GM19438 (cell line): ENCODE results near the gene SGTB.
"Not testable (repeated sequence)": the region's sequence is repeated elsewhere in the genome, so short reads cannot be mapped to it uniquely, and the experiment has no call there.

Experiments
- ATAC-seq: cut with Tn5 transposase; IDR thresholded peaks from one replicate; pipeline ENCODE4 v1.9.1; 2021; ENCODE audit warnings: low read depth; ENCODE audit not compliant: unreplicated experiment

SGTB gene

DNA sequence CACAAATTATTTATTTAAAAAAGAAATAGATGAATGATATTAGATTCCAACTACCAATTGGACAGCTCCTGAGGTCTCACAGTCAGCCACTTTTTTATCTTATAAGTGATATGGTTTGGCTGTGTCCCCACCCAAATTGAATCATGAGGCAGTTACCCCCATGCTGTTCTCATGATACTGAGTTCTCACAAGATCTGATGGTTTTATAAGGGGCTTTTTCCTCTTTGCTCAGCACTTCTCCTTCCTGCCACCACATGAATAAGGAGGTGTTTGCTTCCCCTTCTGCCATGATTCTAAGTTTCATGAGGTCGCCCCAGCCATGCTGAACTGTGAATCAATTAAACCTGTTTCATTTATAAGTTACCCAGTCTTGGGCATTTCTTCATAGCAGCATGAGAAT, 13.0 kb upstream of the SGTB start:
- ATAC-seq: no peak

DNA sequence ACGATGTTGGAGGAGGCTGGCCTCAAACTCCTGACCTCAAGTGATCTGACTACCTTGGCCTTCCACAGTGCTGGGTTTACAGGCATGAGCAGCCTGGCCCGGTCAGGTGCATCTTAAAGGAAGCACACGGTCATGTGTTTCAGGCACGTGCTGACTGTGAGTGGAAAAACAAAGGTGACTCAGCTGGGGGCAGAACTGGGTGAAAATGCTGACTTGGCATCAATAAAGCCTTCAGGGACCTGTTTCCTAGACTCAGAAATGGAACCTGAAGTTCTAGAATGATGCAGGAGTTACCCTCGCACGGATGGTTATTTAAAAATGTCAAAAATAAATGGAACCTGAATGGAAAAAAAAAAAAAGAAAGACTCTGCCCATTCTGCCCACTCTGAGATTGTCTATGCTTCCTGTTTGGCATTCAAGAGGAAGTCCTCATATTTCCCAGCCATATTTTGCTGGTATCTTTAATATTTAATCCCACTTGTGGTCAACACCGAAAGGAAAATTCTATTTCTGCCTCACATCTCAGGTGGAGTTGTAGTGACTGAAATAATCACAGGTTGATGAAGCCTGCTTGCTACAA, 12.4 kb upstream of the SGTB start:
- not testable (repeated sequence) for ATAC-seq

DNA sequence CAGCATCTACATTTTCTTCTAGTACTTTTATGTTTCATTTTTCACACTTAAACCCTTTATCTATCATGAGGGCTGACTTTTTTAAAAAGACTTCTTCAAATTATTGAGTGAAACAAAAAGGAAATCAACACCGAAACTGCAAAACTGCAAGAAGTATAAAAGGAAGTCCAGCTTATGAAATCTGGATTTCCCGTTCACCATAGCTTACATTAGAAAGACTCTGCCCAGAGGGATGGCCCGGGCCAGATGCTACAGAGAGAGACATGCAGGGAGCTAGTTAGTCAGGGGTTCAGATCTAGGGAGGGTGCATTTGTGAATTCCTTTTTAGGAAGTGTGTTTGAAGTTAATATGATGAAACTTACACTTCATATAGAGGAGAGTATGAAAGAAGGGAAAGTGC, 10.1 kb upstream of the SGTB start:
- not testable (repeated sequence) for ATAC-seq

DNA sequence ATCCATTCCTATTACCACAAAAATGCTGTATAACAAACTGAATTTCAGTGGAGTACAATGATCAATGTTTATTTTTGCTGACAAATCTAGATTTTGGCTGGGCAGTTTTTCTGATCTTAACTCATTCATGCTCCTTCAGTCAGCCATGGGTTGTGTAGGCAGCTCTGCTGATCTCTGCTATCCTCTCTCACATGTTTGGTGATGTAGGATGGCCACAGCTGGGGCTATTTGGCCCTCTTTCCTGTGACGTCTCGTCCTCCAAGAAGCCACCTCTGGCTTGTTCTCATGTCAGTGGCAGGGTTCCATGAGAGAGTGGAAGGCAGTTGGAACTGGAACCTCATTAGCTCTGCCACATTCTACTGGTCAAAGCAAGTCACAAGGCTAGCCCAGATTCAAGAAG, 9.0 kb upstream of the SGTB start:
- no peak for ATAC-seq

DNA sequence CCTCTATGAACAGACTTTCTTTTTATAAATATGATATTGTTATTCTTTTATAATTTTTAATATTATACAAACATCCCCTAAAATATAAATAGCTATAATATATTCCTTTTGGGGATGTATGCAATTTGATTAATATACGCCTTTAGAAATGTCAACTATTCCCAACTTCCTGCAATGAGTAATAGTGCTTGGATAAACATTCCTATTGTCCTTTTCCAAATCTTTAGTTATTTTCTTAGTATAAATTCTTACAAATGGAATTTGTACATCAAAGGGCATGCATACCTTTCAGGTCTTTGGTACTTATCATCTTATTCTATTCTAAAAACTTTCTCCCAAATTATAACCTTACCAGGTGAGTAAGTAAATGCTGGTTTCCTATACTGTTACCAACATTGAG, 6.3 kb upstream of the SGTB start:
- no peak for ATAC-seq

DNA sequence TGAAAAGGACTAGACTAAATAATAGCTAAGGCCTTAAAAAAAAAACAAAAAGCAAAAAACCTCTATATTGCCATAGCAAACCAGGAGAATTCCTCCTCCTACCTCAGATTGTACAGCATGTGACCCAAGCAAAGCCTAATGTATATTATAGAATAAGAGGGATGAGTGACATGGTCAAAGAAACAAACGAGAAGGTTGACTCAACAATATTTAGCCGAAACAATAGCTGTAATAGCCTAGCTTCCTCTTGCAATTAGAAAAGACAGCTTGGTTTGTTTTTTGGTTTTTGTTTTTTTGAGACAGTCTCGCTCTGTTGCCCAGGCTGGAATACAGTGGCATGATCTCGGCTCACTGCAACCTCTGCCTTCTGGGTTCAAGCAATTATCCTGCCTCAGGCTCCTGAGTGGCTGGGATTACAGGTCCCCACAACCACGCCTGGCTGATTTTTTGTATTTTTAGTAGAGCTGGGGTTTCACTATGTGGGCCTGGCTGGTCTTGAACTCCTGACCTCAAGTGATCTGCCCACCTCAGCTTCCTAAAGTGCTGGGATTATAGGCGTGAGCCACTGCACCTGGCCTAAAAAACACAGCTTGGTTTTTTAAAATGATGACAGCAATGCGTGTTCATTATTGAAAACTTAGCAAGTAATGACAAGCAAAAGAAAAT, 5.7 kb upstream of the SGTB start:
- ATAC-seq: no peak

DNA sequence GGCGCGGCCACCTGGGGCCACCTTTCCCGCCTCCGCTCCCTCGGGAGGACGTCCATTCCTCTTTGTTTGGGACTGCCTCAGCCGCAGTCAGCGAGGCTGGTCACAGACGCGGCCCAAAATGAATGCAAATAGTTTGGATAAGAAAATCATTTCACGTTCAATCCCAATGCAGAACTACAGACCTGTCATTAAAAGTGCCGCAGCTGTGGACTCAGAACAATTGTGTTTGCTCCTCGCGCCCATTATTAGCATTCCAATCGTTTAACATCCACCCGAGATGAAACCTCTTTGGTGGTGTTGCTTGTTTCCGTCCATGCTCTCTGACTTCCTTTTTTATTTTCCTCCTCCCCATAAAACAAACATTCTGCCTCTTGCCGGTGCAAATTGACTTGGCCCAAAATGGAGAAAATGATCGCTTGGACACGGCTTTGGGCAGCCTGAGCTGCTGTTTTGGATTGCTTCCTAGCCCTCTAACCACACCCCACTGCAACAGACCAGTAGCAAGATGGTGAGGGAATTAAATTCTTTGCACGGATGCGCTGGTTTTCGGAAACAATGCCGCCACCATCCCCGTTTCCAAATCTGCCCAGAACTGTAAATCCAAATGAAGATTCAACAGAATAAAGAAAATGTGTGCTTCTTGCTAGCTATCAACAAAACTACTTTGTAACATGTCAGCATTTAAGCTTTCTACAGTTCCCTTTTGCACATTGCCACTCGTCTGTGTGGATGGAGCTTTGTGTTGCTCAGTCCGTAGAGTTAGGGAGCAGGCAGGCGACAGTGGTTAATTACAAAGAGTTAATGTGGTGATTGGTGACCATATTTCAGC, 880 bp upstream of the SGTB start:
- ATAC-seq: peak; percentile 10

DNA sequence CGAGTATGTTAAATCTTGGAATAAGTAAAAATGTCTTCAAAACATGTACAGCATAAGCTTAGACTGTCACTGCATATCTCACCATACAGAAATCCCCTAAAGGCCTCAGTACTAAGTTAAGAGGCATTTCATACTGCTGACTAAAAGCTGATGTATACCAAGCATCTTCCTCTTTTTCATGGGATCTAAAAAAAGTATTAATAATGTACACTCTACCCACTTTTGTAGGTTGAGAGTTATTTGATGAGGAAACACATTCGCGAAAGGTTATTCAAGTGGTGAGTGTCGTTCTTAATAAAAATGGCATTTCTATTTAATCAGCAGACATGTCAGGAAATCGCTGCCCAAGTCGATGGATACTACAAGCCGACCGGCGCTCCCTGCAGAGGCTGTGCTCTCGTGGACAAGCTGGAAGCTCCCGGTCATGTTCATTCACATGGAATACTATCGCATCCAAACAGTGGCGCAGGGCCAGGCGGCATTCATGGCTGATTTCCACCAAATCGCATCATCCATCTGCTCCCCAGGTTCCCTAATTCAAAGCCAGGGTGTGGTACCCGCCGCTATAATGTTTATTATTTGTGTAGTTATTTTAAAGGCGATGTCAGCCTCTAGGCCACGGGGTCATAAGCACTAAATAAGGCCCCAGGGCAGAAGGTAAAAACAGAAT, 724 bp downstream of the SGTB start:
- peak; percentile 6 for ATAC-seq

DNA sequence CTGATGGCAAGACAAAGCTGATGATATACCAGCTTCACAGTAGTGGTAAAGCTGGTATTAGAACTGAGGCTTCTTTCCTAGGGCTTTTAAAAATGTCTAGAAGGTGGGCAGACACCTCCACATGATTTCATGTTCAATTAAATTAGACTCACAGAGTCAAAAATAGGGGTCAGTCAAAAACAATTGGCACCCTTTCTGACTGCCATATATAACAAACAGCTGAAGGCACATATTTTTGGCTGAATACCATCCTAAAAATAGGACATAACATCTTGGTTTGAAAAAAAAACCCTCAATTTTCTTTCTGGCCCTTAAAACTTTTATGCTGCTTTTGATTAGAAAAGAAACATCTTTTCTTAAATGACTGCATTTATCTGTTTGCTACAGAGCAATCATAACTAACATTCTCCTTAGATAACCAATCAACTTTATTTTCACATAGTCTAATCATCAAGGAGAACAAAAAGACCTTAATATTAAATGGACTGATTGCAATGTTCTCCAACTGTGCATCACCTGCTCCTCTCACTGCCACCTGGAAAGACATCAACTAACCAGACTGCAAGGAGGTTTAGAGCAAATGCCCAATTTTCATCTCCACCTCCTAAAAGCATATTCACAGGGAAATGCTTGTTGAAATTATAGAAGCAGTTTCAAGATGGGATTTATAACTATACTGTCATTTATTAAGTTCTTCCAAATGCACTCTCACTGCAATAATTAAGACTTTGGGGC, 3.2 kb downstream of the SGTB start:
- no peak for ATAC-seq

DNA sequence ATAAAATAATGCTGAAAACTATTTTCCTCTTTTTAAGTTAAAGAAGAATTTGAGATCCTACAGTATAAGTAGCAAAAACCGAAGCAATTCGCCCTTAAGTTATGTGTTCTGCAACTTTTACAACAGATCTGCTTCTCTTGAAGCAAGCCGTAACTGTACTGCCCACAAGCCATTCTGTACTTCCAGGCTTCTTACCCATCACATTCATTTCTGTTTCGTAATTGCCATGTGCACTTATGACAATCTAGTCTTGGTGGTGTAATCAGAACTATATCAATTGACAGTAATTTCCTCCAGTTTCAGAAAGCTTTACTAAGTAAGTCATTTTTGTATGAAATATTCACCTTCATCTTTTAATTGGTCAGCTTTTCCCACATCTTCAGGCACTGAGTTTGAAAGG, 13.8 kb downstream of the SGTB start:
- no peak for ATAC-seq

DNA sequence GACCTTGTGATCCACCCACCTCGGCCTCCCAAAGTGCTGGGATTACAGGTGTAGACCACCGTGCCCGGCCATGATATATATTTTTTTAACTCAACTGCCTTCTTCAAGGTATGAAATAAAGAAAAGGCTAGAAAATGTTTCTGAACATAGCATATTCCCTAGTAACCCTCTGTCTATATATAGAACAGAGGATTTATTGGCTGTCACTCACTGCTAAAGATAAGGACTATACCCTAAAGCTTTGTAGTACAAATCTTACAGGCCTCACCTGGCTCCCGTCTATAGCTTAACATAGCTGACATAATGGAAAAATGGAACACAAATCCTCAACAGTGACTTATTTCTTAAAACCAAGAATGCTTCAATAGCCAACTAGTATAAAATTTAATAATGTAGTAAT, 14.2 kb downstream of the SGTB start:
- ATAC-seq: no peak

DNA sequence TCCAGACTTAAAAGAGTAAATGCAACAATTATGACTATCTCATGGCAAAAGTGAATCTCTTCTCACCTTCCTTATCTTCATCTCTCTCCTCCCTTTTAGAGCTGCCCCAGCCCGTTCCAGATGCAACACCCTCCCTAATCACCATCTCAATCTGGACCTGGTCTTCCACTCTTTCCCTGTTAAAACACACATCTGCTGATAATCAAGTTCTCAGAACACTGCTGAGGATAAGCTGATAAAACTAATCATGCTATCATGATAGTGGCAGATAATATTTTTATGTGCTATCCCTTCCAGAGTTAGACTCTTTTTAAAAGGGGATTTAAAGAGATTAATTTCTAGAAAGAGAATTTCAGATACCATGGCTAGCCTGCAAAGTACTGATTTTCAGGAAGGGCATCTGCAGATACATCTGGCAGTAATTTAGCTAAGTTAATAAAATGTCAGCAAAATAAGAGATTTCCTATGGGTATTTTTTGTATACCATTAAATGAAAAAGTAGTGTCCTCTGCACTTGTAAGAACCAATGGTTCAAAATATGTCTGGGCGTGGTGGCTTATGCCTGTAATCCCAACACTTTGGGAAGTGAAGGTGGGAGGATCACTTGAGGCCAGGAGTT, 17.2 kb downstream of the SGTB start:
- no peak for ATAC-seq

DNA sequence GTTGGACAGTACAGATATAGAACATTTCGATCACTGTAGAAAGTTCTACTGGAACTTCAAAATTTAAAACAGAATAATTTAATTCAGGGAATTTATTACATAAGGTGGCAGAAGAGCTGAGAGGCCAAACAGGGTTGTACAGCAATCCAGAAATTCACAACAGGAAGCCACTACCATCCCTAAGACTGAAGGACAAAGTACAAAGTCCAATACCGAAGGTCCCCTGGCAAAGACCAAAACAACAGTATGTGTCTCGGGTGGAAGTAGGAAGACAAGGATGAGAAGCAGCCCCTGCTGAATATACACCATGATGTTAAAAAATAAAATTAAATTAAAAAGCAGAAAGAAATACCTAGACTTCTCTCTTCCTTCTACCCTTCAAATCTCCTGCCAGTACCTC, 19.9 kb downstream of the SGTB start:
- no peak for ATAC-seq

DNA sequence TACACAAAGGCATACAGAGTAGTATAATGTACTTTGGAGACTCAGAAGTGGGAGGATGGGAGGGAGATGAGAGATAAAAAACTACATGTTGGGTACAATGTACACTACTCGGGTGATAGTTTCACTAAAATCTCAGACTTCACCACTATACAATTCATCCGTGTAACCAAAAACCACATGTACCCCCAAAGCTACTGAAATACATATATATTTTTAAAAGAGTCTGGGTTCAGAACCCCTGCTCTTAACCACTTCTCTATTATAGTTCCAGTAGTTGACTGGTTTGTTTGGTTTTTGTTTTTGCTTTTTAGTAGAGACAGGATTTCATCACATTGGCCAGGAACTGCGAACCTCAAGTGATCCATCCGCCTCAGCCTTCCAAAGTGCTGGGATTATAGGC, 22.6 kb downstream of the SGTB start:
- no peak for ATAC-seq

DNA sequence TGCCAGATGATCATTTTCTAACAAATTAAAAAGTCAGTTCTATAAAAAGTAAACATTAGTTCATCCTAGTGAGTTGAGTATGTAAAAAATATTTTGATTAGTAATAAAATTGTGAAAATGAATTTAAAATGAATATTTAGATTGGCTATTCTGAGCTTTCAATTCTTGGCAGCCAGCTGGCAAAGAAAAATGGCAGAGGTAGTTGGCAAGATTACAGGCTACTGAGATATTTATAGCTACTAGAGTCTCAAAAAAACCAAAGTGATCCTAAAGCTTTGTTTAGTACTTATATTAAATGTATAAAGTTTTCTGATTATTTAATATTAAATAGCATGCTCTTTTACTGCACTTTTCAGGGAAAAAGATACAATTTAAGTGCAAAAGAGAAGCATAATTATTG, 25.0 kb downstream of the SGTB start:
- ATAC-seq: no peak

DNA sequence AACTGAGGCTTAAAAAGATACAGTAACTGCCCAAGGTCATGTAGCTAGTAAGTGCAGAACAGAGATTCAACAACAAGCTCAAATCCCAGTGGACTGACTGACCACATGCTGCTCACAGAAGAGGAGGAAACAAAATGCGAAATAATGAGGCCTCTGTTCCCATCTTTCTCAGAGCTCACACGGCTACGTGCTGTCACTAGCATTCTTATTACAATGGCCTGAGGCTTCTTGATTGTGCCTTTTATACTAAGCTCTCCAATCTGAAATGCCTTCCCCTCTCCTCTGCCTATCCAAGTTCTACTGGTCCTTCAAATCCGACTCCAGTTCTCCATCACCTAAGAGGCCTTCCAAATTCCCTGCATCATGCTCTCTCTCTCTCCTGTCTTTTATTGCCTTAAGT, 26.0 kb downstream of the SGTB start:
- ATAC-seq: no peak

DNA sequence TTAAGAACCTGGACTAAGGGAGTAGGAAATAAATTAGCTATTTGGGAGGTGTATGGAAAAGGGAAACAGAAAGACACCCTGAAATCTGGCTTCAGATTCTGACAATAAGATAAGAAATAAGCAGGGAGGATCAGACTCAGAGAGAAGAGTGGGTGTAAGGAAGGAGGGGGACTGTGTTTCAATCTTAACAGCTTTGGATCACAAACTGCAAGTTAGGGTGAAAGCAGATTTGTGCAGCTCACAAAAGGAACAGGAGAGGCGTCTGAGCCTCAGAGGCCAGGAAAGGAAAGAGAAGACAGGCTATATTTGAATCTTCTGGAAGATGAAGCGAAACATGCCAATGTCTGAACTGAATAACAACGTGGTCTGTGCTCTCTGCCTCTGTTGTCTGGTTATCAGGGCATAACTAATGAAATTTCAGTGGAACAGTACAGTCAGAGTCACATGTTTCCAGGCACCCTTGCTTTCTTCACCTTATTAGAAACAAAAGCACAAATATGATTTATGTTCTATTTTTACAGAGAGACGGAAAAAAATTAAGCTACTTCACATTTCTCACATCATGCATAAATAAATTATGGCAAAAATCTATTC, 26.6 kb downstream of the SGTB start:
- ATAC-seq: no peak

DNA sequence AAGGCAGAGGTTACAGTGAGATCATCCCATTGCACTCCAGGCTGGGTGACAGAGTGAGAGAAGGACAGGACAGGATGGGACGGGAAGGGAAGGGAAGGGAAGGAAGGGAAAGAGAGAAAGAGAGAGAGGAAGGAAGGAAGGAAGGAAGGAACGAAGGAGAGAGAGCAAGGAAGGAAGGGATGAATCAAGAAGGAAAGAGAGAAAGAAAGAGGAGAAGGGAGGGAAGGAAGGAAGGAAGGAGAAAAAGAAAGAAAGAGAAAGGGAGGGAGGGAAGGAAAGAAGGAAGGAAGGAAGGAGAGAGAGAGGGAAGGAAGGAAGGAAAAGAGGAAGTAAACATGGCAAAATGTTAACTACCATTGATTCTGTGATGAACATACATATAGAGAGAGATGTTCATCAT, 28.8 kb downstream of the SGTB start:
- ATAC-seq: no peak

DNA sequence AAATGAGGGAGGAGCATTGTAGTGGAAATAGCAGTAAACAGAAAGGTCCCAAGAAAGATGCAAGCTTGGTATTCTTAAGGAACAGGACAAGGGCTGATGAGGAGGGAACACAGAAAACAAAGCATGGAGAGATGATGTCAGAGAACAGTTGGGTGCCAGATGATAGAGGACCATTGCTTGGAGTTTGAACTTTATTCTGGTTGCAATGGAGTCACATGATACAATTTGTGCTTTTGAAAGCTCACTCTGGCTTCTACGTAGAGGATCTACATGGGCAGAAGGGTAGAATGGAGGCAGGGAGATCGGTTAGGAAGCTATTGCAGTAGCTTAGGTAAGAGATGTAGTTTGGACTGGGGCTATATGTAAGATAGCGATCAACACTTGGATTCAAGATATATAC, 39.8 kb downstream of the SGTB start:
- ATAC-seq: no peak

DNA sequence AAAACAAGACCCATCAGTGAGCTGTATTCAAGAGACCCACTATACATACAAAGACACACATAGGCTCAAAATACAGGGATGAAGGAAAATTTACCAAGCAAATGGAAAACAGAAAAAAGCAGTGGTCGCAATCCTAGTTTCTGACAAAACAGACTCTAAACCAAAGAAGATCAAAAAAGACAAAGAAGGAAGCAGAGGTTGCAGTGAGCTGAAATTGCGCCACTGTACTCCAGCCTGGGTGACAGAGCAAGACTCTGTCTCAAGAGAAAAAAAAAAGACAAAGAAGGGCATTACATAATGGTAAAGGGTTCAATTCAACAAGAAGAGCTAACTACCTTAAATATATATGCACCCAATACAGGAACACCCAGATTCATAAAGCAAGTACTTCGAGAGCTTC, 45.9 kb downstream of the SGTB start:
- ATAC-seq: not testable (repeated sequence)
